HG03457 (cell line): ENCODE results near the gene ZNF783.
"Not testable (repeated sequence)": the region's sequence is repeated elsewhere in the genome, so short reads cannot be mapped to it uniquely, and the experiment has no call there.

Experiments used
- ATAC-seq: cut with Tn5 transposase; IDR thresholded peaks from one replicate; pipeline ENCODE4 v1.9.1; 2021; ENCODE audit warnings: moderate number of reproducible peaks; ENCODE audit not compliant: unreplicated experiment

Gene ZNF783

DNA sequence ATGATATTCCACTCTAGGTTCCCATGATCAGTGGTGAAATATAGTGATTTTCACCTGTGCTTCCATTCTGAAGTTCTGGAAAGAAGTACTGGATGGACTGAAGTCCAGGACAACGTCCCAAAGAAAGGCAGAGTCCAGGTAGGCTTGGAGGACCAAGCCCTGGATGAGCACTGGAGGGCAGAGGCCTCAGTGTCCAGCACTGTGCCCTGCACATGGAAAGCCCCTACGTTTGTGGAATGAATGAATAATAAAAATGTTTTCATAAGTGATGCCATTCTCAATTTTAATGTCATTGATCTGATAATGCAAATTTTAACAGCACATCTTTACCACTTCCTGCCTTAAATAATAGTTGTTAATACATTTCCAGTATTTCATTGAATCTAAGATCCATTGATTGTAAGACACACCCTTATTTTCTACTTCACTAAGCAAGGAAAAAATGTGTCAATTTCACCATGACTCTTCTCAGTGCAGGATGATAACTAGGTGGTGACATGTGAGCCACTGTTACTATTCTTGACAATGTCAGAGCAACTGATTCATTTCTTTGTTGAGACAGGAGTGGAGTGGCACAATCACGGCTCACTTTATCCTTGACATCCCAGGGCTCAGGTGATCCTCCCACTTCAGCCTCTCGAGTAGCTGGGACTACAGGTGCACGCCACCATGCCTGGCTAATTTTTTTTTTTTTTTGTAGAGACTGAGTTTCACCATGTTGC lies 35.2 kb downstream of the ZNF783 start:
- ATAC-seq: no peak

DNA sequence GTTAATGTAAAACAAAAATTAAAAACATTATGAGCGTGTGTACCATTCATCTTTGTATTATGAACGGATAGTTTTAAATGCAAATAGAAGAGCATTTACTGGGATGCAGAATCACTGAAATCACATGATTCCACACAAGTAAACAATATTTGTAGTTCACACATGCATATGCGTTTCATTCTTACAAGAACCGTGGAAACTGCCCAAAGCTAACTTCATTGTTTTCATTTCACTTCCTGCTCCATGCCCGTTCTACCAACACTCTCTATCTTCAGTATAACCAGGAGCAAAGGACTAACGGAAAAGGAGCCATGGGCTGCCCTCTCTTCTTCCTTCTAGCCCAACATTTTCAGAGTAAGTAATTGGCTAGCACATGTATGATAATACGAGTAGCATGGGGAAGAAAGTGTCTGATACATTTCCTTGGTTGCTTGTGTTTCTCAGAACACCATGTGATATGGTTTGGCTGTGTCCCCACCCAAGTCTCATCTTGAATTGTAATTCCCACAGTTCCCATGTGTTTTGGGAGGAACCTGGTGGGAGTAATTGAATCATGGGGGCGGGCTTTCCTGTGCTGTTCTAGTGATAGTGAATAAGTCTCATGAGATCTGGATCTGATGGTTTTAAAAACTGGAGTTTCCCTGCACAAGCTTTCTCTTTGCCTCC lies 38.8 kb downstream of the ZNF783 start:
- no peak for ATAC-seq

DNA sequence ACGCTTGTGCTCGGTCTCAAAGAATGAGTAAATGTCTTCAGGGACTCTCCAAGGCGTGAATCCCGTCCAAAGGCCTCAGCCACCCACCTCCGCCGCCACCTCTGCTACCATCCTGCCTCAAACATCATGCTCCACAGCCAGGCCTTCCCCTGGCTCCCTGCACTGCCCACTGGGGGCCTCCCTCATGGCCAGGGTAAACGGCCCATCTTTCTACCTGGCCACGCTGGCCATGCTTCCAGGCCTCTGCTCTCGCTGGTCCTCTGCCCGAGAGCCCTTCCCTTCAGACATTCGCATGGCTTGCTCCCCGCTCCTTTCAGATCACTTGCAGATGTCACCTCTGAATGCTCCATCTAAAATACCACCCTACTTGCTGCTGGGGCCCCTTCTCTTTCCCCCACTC lies 40.2 kb downstream of the ZNF783 start:
- no peak for ATAC-seq

DNA sequence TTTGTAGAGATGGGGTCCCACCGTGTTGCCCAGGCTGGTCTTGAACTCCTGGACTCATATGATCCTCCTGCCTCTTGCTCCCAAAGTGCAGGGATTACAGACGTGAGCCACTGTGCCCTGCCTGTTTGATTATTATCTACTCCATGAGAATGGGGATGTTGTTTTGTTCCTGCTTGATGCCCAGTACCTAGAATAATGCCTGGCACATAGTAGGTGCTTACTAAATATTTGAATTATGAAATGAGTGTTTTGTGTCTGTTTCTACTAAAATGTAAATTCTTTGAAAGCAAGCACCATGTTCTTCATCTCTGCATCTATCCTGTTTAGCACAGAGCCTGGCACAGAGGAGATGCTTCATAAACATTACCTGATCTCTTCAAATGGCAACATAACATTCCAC lies 40.9 kb downstream of the ZNF783 start:
- ATAC-seq: no peak

DNA sequence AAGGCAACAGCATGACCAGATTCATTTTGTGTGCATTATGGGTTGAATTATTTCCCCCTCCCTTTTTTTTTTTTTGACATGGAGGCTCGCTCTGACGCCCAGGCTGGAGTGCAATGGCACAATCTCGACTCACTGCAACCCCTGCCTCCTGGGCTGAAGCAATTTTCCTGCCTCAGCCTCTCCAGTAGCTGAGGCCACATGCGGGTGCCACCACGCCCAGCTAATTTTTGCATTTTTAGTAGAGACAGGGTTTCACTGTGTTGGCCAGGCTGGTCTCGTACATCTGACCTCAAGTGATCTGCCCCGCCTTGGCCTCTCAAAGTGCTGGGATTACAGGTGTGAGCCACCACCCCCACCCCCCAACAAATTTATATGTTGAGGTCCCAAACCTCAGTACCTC lies 42.0 kb downstream of the ZNF783 start:
- no peak for ATAC-seq

DNA sequence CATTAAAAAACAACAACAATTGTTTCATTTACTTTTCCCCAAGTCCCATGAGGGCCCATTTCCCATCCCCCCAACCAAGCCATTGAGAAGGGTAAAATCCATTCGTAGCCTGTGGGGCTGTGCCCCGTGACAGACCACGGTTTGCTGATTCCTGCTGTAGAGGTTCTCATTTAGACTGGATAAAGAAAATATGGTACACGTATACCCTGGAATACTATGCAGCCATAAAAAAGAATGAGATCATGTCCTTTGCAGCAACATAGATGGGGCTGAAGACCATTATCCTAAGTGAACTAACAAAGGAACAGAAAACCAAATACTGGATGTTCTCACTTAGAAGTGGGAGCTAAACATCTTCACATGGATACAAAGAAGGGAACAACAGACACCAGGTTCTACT lies 44.9 kb downstream of the ZNF783 start:
- no peak for ATAC-seq

DNA sequence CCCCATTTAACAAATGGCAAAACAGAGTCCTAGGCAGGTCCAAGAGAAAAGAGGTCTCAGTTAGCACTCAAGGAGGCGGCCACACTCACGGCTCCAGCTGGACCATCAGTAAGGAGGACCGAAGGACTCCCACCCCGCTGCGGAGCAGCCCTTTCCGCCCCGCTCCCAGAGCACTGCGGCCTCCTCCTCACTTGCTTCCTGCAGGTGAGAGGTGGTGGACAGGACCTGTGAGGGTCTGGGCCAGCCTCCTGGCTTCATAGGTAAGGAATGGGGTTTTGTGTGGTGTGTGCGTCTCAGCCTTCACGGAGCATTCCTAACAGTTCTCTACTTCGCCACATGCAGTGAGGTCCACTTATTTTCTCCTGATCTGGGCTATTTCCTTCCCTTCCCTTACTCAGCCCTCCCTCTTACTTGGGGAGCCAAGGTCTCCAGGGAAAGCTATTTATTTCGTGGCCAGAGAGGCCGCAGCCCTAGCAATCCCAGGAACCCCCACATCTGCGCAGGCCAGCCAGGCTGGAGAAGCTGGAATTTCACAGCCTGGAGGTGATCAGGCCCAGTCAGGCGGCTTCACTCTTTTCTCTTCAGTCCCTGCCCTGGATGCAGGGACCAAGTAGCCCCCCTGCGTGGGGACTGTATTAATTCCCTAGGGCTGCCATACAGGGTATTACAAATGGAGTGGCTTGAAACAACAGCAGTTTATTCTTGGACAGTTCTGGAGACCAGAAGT lies 45.9 kb downstream of the ZNF783 start:
- ATAC-seq: no peak

DNA sequence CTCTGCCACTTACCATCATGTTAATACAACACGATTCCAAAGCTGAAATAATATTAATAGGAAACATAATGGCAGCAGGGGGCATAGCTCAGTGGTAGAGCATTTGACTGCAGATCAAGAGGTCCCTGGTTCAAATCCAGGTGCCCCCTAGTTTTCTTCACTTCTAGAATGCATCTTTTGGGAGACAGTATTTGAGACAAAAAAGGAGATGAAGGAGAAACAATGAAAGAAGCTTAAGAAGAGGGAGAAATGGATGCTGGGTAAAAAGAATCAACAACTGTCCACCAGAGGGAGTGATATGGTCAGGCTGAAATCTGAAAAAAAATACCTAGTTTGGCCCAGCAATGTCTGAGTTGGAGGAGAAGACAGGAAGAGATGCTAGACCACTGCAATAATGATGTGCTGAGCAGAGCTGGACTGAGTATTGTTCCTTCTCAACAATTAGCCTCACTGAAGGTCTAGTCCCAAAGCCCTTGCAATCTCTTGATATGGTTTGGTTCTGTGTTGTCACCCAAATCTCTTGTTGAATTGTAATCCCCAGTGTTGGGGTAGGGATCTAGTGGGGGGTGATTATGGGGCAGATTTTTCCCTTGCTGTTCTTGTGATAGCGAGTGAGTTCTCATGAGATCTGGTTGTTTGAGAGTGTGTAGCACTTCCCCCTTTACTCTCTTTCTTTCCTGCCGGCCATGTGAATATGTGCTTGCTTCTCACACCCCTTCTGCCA lies 48.3 kb downstream of the ZNF783 start:
- no peak for ATAC-seq

DNA sequence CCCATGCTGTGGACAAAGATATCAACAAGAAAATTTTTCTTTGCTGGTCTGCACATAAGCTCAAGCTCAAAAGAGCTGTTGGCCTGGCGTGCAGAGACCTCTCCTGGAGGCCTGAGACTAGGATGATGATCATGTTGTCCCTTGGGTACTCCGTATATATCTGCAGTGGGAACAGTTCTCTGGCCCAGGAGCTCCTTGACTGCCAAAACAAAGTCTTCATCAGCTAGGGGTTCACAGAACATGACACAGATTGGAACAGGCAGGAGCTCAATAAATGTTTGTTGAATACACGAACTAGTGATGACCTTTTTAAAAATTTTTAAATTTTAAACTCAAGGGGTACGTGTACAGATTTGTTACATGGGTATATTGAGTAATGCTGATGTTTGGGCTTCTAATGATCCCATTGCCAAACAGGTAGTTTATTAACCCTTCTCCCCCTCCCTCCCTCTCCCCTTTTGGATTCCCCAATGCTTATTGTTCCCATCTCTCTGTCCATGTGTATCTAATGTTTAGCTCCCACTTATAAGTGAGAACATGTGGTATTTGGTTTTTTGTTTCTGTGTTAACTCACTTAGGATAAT lies 49.1 kb downstream of the ZNF783 start:
- ATAC-seq: no peak

DNA sequence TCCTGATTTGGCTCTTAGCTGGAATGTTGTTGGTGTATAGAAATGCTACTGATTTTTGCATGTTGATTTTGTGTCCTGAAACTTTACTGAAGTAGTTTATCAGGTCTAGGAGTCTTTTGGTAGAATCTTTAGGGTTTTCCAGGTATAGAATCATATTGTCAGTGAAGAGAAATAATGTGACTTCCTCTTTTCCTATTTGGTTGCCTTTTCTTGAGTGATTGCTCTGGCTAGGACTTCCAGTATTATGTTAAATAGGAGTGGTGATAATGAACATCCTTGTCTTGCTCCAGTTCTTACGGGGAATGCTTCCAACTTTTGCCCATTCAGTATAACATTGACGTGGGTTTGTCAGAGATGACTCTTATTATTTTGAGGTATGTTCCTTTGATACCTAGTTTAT lies 52.0 kb downstream of the ZNF783 start:
- no peak for ATAC-seq

DNA sequence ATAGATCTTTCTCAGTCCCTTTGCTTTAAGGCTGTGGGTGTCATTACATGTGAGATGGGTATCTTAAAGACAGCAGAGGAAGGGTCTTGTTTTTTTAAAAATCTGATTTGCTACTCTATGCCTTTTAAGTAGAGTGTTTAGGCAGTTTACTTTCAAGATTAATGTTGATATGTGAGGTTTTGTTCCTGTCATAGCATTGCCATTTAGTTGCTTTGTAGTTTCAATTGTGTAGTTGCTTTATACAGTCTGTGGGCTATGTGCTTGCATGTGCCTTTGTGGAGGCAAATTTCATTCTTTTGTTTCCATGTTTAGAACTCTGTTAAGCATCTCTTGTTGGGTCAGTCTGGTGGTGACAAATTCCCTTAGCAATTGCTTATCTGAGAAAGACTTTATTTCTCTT lies 54.6 kb downstream of the ZNF783 start:
- ATAC-seq: no peak

DNA sequence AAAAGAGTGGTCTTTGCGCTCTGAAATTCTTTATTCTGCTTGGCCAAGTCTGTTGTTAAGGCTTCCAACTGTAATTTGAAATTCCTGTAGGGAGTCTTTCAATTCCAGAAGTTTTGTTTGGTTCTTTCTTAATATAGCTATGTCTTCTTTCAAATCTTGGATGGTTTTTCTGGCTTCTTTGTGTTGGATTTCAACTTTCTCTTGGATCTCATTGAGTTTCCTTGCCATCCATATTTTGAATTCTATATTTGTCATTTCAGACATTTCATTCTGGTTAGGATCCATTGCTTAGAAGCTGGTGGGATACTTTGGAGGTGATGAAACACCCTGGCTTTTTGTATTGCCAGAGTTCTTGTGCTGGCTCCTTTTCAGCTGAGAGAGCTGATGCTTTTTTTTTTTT lies 55.5 kb downstream of the ZNF783 start:
- ATAC-seq: no peak

DNA sequence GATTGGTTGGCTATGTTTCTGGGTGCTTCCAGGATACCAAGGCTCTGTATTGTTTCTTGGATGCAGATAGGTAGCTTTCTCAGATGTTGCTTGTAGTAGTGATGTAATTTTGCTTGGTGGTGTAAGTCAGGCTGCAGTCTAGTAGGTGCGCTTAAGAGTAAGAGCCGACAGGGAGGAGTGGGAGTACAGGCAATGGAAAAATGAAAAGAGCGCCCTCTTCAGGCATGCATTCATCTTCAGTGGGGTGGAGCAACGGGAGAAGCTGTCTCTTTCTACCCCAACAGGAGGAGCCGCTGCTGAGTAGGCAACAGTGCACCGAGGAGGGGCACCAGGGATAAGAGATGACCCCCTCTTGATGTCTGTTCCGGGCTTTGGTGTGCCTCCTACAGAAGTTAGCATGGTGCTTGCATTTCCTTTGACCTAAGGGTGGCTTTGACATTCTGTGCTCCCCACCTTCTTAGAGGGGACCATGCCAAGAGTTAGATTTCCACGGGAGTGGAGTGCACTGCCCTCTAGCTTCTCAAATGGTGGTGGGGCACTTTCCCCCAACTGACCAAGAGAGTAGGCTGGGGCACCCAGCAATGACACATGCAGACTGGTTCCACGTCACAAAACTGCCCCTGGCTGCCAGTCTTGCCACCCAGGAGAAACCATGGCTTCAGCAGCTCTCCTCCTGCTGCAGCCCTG lies 56.1 kb downstream of the ZNF783 start:
- ATAC-seq: no peak

DNA sequence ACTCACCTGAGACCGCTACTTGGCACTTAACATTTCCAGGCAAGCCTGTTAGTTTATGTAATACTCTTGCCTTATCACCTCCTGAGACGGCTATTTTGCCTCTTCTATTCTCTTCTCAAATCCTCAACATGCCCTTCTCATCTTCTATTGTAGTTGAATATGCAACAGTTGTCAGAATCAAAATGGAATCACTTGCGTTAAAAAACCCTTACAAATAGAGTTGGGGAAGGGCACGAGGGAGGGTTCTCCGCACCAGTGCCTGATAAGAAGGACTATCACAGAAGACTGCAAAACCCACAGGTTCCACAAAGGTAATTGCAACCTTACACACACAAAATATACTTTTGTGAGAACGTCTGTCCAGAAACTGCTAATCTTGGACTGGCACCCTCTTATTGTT lies 57.4 kb downstream of the ZNF783 start:
- no peak for ATAC-seq

DNA sequence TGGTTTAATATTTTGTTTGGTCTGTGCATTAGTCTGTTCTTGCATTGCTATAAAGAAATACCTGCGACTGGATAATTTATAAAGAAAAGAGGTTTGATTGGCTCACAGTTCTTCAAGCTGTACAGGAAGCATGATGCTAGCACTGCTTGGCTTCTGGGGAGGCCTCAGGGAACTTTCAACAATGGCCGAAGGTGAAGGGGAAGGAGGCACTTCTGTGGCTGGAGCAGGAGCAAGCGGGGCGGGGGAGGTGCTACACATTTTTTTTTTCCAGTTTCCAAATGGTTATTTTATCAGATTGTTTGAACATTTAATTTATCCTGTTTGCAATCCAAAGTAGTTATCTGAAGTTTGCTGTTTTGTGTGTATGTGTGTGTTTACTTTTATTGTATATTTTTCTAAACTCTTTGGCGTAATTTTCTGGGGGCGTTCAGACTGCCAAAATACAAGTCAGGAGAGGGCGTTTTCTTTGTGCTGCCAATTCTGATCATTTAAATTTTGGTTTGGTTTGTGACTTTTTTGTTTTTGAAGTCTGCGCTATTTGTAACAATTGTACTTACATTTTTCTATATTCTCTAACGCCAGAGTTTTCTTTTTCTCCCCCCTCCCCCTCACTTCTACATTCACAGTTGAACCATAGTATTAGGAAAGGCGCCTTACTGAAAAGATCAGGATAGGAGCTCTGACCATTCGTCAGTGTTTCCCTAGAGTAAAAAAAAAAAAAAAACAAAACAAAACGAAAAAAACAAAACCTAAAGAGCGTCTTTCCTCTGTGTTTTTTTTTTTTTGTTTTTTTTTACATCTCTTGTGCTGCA lies 58.5 kb downstream of the ZNF783 start:
- ATAC-seq: no peak

DNA sequence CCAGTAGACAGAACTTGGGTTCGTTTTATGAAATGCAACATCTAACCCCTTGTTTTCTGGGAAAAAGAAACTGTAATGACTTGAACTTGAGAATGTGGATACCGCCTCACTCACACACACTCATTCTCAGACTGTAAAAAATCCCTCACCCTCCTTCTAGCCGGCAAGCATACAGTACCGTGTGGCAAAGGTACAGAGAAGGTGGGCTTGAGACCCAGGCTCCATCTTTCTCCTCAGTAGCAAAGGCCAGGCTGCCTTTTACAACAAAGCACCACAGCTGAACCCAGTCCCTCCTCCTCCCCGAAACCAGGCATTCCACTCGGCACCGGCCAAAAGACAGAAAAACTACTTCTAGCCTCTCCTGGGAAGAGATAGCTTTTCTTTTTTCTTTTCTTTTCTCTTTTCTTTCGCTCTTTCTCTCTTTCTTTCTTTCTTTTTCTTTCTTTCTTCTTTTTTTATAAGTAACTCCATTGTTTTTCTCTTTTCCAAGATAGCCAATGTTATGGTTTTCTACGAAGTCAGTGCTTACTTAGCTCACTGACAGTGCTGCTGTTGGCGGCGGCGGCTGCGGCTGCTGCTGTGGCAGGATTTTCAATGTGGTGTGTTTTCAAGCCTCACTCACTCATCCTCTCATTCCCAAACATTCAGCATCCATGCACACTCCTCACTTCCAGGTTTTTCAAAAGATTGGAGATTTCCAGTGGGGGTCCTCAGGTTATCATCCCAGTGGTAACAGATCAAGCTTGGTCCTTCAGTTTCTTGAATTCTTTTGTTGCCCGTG lies 59.3 kb downstream of the ZNF783 start:
- not testable (repeated sequence) for ATAC-seq

DNA sequence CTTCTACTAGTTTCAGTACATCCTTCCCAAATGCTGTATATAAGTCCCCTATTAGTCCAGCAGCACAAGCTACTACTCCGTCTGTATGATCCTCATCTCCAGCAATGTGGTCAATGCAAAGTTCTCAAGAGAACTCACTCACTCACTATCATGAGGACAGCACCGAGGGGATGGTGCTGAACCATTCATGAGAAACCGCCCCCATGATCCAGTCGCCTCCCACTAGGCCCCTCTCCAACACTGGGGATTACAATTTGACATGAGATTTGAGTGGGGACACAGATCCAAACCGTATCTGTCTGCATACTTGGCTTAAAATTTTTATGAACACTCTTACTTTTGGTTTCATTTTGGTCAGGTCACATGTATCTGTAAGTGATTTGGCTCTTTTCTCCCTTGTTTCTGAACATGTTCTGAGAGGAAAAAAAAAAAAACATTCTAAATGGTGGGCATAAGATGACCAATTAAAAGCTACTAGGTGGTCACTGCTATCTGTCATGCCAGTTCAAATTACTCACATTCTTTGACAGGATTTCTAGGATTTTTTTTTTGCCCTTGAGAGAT lies 60.1 kb downstream of the ZNF783 start:
- no peak for ATAC-seq

DNA sequence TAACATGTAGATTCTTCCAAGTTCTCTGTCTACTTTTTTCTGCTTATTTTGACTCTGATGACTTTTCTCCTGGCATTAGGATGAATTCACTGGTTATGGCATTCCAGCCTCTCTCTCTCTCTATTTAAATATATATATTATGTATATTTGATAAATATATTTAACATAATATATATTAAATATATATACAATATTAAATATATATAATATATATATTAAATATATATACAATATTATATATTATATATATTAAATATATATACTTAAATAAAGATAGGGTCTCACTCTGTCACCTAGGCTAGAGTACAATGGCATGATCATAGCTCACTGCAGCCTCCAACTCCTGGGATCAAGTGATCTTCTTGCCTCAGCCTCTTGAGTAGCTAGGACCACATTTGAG lies 60.7 kb downstream of the ZNF783 start:
- no peak for ATAC-seq

DNA sequence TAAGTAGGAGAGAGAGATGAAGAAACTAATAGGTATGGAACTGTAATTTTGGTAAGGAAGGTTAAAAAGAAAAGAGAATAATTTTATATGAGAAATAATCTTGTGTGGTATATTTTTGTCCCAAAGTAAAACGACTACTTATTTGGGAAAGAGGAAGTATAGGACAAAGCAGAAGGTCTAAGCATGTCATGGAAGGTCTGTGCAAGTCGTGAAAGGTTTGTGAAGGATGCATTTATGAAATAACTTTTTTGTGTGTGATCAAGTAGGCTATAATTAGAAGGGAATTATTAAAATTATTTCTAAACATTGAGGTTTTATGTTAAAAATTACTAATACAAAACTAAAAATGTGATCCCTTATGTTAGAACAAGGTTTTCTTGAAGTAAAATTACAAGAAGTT lies 63.3 kb downstream of the ZNF783 start:
- ATAC-seq: no peak
